ENCODE measurements around the gene DGKK.

The DGKK gene

DNA sequence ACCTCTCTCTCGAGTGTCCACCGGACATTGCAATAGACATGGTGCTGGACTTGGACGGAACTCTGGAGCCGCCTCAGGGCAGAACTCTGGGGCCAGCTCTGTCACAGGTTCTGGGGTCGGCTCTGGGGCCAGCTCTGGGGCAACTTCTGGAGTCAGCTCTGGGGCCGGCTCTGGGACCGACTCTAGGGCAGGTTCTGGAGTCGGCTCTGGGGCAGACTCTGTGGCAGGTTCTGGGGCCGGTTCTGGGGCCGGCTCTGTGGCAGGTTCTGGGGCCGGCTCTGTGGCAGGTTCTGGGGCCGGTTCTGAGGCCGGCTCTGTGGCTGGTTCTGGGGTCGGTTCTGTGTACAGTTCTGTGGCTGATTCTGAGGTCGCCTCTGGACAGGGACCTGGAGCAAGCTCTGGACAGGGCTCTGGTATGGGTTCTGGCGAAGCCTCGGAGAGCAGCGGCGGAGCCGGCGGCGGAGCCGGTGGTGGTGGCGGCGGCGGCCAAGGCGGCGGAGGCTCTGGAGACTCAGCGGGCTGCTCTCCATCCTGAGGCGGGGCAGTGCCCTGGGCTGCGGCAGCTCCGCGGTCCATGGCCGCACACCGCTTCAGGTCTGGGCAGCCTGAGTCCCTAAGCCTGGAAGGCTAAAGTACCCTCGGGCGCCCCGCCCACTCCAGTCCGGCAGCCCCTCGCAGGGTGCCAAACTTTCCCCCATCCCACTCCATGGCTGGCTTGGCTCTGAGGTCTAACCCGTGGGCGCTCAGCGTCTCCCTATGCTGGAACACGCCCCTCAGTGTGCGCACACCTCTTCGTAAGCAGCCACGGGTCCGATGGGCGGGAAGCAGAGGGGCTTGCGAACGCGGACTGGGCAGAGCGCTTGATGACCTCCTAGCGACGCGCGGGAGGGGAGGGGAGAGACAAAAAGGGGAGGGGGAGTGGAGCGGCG is at the start of gene DGKK:
TSS of gene DGKK (minus strand) at position 723 of the 929 bp plus-strand sequence. CDS start at position 576, 147 bp downstream.
- H3K4me3 ChIP-seq (ENCODE audit: low read length): no peak within 1 kb of the TSS
- no peak for TF ChIP-seq ZNF274 (IDR thresholded peaks at IDR 0.05; ENCODE audit: low read depth, low read length)

- no peak for TF ChIP-seq ZNF274 (IDR thresholded peaks at IDR 0.05; ENCODE audit: low read depth, low read length)
- H3K4me3 ChIP-seq (ENCODE audit: low read length): no peak overlapping the region
Measured at GRCh38 chrX:50514811-50515210, 44.2 kb upstream of the DGKK start.

DNA sequence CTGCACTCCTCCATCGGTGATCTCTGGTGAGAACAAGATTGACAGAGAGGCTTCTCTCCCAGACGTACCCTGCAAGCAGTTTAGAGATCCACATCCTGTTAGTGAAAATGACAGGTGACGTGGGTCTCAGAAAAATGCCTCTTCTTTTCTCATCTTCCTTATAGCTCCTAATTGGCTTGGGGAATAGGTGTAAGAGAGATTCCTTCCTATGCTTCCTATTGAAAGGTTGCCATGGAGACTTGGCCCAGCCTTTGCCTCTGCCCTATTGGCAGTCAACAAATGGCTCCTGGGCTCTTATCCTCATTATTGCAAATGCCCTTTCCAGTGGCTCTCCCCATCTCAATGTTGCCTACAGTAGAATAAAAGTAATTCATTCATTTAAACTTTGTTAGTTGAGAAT is 26.5 kb upstream of the DGKK start:
- no peak for TF ChIP-seq ZNF274 (IDR thresholded peaks at IDR 0.05; ENCODE audit: low read depth, low read length)
- no peak overlapping the region for H3K4me3 ChIP-seq (ENCODE audit: low read length)

DNA sequence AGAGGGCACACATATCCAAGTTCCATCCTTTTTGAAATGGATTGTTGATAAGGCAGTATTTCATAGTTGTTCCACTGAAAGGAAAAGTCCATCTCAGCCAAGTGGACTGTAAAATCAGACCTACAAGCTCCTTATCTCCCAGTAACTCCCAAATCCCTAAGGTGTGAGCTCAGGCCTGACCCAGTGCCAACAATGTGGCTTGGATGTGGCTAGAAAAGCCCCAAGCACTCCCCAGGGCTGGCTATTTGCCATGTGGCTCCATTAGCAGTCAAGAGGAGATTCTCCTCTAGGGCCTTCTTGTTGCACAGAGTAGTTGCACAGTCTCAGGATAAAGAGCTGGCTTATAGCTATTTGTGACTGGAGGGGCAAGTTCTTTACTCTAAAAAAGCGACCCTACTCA is 25.0 kb upstream of the DGKK start:
- no peak overlapping the region for H3K4me3 ChIP-seq (ENCODE audit: low read length)
- TF ChIP-seq ZNF274 (IDR thresholded peaks at IDR 0.05; ENCODE audit: low read depth, low read length): no peak

DNA sequence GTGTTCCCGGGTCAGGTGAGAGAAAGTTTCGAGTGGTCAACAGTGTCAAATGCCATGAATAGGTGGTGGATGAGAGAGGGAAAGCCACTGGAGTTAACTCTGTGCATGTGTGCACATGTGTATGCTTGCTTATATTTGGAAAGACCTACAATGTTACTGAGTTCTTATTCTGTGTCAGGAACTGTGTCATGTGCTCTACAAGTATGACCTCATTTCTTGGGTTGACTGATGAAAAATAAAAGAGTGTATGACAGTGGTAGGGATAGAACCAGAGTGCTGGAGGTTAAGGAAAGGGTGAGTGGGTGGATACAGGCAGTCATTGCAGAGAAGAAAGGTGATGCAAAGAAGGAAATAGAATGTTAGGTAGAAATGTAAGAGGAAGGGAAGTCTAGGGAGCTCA is 22.1 kb upstream of the DGKK start:
- no peak overlapping the region for H3K4me3 ChIP-seq (ENCODE audit: low read length)
- TF ChIP-seq ZNF274 (IDR thresholded peaks at IDR 0.05; ENCODE audit: low read depth, low read length): no peak

DNA sequence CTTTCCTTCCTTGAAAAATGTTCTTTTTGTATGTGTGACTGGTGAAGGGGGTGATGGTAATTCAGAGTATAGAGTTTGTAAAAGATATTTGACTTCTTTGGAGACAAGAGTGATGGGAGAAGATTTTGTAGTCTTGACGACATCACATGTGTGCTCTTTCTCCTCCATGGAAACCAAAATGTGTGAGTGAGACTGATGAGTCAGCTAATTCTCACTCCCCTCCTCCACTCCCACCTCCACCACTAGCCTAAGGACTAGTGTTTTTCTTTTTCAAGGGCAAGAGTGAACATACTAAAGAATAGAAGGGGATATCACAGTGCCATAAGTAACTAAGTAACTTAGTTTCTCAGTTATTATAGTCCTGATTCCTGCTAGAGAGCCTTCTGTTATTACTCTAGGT is 14.0 kb upstream of the DGKK start:
- no peak for TF ChIP-seq ZNF274 (IDR thresholded peaks at IDR 0.05; ENCODE audit: low read depth, low read length)
- no peak overlapping the region for H3K4me3 ChIP-seq (ENCODE audit: low read length)

DNA sequence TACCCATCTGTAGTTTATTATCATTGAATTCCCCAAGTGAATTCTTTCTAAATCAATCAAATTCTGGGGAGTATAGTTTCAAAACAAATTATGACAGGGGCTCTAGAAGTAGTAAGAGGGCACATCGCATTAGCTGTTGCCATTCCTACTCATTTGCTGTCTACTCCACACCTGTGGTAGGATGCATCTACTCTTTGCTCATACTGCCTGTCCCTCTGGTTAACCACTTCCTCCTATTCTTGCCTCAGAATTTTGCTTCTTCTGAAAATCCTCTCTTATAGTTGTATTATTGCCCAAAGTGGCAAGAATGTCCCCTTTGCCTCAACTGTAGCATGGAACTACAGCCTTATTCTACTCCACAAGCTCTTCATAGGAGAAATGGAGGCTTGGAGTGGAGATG is 12.7 kb upstream of the DGKK start:
- H3K4me3 ChIP-seq (ENCODE audit: low read length): no peak overlapping the region
- no peak for TF ChIP-seq ZNF274 (IDR thresholded peaks at IDR 0.05; ENCODE audit: low read depth, low read length)

DNA sequence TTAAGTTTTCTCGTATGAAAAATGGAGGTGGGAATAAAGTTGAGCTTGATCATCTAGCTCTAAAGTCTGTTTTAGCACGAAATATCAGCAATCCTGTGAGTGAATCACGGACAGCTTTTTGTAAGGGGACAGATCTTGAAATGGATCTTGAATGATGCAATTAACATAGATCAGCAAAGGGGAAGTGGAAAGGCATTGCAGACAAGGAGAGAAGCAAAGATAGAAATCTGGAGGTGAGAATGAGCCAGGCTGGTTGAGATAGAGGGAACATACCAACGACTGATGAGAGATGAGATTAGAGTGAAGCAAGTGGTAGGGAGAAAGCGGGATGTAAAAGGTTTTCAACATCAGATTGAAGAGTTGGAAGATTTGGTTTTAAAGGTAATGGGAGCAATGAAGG is 4.6 kb upstream of the DGKK start:
- H3K4me3 ChIP-seq (ENCODE audit: low read length): no peak overlapping the region
- no peak for TF ChIP-seq ZNF274 (IDR thresholded peaks at IDR 0.05; ENCODE audit: low read depth, low read length)

- no peak overlapping the region for H3K4me3 ChIP-seq (ENCODE audit: low read length)
- no peak for TF ChIP-seq ZNF274 (IDR thresholded peaks at IDR 0.05; ENCODE audit: low read depth, low read length)
Measured at GRCh38 chrX:50471390-50471789, 765 bp upstream of the DGKK start.

DNA sequence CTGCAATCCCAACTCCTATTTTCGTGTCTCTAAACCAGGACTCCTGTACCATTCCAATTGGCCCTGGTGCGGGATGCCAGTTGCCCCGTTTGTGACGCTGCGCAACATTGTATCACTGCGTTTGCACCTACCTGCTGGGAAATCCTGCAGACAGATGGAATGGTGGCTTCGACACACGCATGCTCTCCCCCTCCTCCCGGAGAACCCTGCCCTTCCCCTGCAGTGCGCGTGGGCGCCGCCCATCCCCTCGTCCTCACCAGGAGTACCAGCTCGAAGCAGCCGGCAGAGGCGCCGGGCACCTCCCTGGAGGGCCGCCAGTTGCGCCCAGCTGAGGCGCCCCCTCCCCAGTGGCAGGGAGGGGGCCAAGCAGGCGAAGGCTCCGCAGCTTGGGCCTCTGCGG is 1.4 kb downstream of the DGKK start:
- H3K4me3 ChIP-seq (ENCODE audit: low read length): no peak overlapping the region
- TF ChIP-seq ZNF274 (IDR thresholded peaks at IDR 0.05; ENCODE audit: low read depth, low read length): no peak

DNA sequence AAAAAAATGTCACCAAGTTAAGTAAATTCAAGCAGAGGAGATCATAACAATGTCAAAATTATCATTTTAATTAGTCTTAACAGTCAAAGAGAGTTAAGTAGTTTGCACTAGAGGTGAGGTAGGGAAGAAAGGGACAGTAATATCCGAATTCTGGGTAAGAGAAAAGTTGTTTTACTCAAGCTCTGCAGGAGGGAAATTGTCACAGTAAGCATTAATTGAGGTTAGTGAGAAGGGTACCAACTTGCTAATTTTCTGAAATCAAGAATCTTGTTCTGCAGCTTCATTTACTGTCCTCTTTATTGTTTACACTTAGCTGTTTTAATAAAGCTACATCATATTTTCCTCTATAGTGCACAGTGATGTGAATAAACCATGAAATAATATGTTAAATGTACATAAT is 11.0 kb downstream of the DGKK start:
- no peak for TF ChIP-seq ZNF274 (IDR thresholded peaks at IDR 0.05; ENCODE audit: low read depth, low read length)

DNA sequence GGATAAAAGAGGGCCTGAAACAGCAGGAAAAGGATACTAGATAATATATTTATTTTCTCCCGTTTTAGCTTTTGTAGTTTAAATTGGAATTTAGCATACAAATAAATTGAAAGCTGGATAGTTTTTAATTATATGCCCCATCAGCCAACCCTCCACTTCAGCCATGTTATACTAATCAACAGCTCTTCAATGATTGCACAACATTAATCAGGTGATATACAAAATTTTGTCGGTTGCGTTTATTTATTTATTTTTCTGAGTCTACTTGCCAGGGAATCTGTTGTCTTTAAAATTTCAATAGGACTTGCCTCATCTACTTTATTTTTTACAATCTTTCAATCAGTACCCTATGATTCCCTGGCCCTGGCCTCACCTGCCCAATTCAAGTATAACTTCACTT is 12.1 kb downstream of the DGKK start:
- no peak for TF ChIP-seq ZNF274 (IDR thresholded peaks at IDR 0.05; ENCODE audit: low read depth, low read length)
- H3K4me3 ChIP-seq (ENCODE audit: low read length): no peak overlapping the region

More for the DNA sequence above, 11.0 kb downstream of the DGKK start:
- H3K4me3 ChIP-seq (ENCODE audit: low read length): no peak overlapping the region

GRCh38 chrX:50456712-50457484 is 13.7 kb downstream of the DGKK start:
- no peak for TF ChIP-seq ZNF274 (IDR thresholded peaks at IDR 0.05; ENCODE audit: low read depth, low read length)
- no peak overlapping the region for H3K4me3 ChIP-seq (ENCODE audit: low read length)

DNA sequence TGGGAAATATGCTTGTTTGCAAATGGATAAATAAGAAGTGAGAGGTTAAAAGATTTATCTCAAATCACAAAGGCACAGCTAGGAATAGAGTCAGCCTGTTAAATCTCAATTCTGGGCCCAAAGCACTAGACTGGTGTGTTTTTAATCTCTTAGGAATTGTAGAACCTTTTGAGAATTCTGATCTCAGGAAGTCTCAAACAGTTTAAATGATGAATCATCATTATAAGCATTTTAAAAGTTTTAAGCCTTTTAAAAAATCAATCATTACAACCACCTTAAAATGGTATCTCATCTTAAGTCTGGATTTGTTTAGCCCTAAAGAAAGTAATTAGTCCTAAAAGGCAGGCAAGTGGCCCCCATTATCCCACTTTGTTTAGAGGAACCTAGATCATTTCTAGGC is 17.8 kb downstream of the DGKK start:
- H3K4me3 ChIP-seq (ENCODE audit: low read length): no peak overlapping the region
- no peak for TF ChIP-seq ZNF274 (IDR thresholded peaks at IDR 0.05; ENCODE audit: low read depth, low read length)

DNA sequence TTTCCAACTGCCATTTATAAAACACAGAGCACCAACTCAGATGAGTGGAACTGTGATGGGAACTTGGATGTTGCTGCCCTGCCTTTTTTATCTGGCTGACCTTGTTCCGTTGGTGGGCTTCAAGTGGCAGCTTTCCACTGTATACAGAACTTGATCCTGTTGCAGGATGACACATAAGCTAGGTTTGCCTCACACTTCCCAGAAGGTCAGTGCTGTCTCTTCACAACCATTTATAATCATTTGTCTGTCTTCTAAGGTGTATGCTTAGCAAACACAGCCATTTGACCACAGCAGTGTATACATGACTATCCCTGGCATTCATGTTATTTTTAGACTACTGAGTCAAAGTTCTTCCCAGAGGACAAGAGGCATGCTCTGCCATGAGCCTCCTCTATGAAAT is 20.3 kb downstream of the DGKK start:
- no peak overlapping the region for H3K4me3 ChIP-seq (ENCODE audit: low read length)
- no peak for TF ChIP-seq ZNF274 (IDR thresholded peaks at IDR 0.05; ENCODE audit: low read depth, low read length)
